ENCODE results near the gene C3orf33.

DNA sequence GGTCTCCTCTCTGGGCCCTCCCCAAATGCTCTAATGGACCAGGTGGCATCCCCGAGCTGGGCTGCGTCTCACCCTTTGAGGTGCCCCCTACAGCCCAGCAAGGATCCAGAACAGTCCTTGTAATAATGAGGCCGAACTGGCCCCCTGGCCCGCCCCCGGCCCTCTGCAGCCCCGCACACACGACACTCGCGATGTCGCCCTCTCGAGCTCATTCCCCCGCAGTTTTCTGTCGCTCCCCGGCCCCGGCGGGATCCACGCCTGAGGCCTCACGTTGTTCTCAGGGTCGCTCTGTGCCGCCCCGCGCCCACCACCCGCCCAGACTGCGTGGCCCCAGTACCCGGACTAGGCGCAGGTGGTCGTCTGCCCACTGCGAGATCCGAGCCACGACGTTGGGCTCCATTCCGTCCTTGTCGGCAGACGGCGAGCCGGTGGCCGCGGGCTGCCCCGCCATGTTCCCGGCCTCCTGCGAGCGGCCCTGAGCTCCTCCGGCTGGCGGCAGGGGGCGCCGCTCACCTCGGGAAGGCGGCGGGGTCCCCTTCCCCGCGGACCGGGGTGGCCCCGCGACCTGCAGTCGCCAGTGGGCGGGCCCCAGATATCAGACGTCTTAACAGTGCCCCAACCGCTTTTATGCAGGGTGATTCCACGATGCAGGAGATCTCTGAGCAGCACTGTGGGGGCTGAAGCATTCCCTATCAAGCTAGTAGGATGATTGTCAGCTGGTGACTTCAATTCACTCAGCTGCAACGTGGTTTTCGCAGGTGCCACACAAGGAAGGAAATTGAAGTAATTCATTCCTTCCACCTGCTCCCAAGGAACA is at the start of gene C3orf33:
- TF ChIP-seq TOX (CRISPR knock-in tag; IDR thresholded peaks at IDR 0.05; ENCODE audit: borderline replicate concordance): no peak
- TF ChIP-seq ZNF8 (CRISPR knock-in tag; IDR thresholded peaks at IDR 0.05): no peak
- no peak for TF ChIP-seq CSDC2 (CRISPR knock-in tag; IDR thresholded peaks at IDR 0.05)
- TF ChIP-seq, protein P1, sequence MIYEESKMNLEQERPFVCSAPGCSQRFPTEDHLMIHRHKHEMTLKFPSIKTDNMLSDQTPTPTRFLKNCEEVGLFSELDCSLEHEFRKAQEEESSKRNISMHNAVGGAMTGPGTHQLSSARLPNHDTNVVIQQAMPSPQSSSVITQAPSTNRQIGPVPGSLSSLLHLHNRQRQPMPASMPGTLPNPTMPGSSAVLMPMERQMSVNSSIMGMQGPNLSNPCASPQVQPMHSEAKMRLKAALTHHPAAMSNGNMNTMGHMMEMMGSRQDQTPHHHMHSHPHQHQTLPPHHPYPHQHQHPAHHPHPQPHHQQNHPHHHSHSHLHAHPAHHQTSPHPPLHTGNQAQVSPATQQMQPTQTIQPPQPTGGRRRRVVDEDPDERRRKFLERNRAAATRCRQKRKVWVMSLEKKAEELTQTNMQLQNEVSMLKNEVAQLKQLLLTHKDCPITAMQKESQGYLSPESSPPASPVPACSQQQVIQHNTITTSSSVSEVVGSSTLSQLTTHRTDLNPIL (CRISPR knock-in tag; IDR thresholded peaks at IDR 0.05; ENCODE audit: low read depth): no peak
- TF ChIP-seq ARNTL (CRISPR knock-in tag; IDR thresholded peaks at IDR 0.05; ENCODE audit: borderline replicate concordance, low read depth): no peak
- TF ChIP-seq ESRRG (CRISPR knock-in tag; IDR thresholded peaks at IDR 0.05): no peak
